HEK293 (cell line): ENCODE data around the gene ZNF556.

ENCODE experiments used
- CTCF ChIA-PET: fragments of 350-600 bp; formaldehyde crosslinking; extraction: SDS; loops from one replicate; lab custom pipeline; 2021; ENCODE audit warnings: antibody characterized with exemption; lab: Yijun Ruan, JAX
- POLR2A ChIA-PET: fragments of 300-600 bp; formaldehyde crosslinking; extraction: SDS; loops from one replicate; lab custom pipeline; 2020; ENCODE audit warnings: antibody characterized with exemption, inconsistent platforms; lab: Yijun Ruan, JAX
- H3K27ac ChIP-seq: fragments of 200-500 bp; sonication (Bioruptor generic); 2 replicates; pipeline ENCODE4 v1.5.1; 2014; ENCODE audit warnings: low read depth, low read length, control low read depth, inconsistent platforms; ENCODE audit errors: extremely low read depth
- H3K36me3 ChIP-seq, 2 experiments: fragments of 200-500 bp in 1 of 2; sonication (Bioruptor generic) in 1 of 2; 1 replicate in 1 of 2; 2 replicates in 1 of 2; pipeline ENCODE4 v1.5.1; 2014 to 2017; ENCODE audit warnings: inconsistent platforms in 2 of 2, low read length in 2 of 2; ENCODE audit not compliant: control insufficient read depth in 2 of 2, insufficient read depth in 1 of 2
- H3K4me1 ChIP-seq: fragments of 200-500 bp; sonication (Bioruptor generic); 2 replicates; pipeline ENCODE4 v1.5.1; 2014; ENCODE audit warnings: mild to moderate bottlenecking, low read length, inconsistent platforms; ENCODE audit not compliant: control insufficient read depth, insufficient read depth
- H3K4me3 ChIP-seq: 2 replicates; pipeline ENCODE4 v1.5.1; 2011; ENCODE audit warnings: low read depth, mild to moderate bottlenecking, control low read depth, low read length, moderate library complexity
- H3K9me3 ChIP-seq: fragments of 200-500 bp; sonication (Bioruptor generic); 2 replicates; pipeline ENCODE4 v1.5.1; 2014; ENCODE audit warnings: low read depth, low read length, inconsistent platforms; ENCODE audit not compliant: control insufficient read depth, insufficient read depth
- BCL11A ChIP-seq: fragments of 450-650 bp; formaldehyde crosslinking; IDR thresholded peaks from 2 replicates; pipeline ENCODE4 v1.5.1; 2016; ENCODE audit warnings: low read depth, missing biosample characterization, missing genetic modification characterization
- ELK4 ChIP-seq: IDR thresholded peaks from 2 replicates; pipeline ENCODE4 v1.6.1; 2011; ENCODE audit warnings: mild to moderate bottlenecking, low read depth, low read length, borderline replicate concordance
- GLI4 ChIP-seq: fragments of 450-650 bp; formaldehyde crosslinking; IDR thresholded peaks from 2 replicates; pipeline ENCODE4 v1.5.1; 2016; ENCODE audit warnings: missing biosample characterization, missing genetic modification characterization
- KLF16 ChIP-seq: fragments of 450-650 bp; formaldehyde crosslinking; IDR thresholded peaks from 2 replicates; pipeline ENCODE4 v1.5.1; 2017; ENCODE audit warnings: missing biosample characterization, missing genetic modification characterization
- KLF7 ChIP-seq: fragments of 450-650 bp; formaldehyde crosslinking; IDR thresholded peaks from 2 replicates; pipeline ENCODE4 v1.5.1; 2016; ENCODE audit warnings: missing biosample characterization, missing genetic modification characterization, borderline replicate concordance
- KLF8 ChIP-seq: fragments of 450-650 bp; formaldehyde crosslinking; IDR thresholded peaks from 2 replicates; pipeline ENCODE4 v1.5.1; 2016; ENCODE audit warnings: missing biosample characterization, missing genetic modification characterization
- ZNF146 ChIP-seq: fragments of 450-650 bp; formaldehyde crosslinking; IDR thresholded peaks from 2 replicates; pipeline ENCODE4 v1.5.1; 2016; ENCODE audit warnings: missing biosample characterization, missing genetic modification characterization
- ZNF280D ChIP-seq: fragments of 450-650 bp; formaldehyde crosslinking; IDR thresholded peaks from 2 replicates; pipeline ENCODE4 v1.5.1; 2016; ENCODE audit warnings: missing biosample characterization, missing genetic modification characterization
- ZNF37A ChIP-seq: fragments of 450-650 bp; IDR thresholded peaks from 2 replicates; pipeline ENCODE4 v1.5.1; 2018; ENCODE audit warnings: missing biosample characterization, missing genetic modification characterization
- ZNF692 ChIP-seq: fragments of 450-650 bp; formaldehyde crosslinking; IDR thresholded peaks from 2 replicates; pipeline ENCODE4 v1.5.1; 2016; ENCODE audit warnings: missing biosample characterization, missing genetic modification characterization
- ZNF776 ChIP-seq: fragments of 450-650 bp; formaldehyde crosslinking; IDR thresholded peaks from 2 replicates; pipeline ENCODE4 v1.5.0; 2017; ENCODE audit warnings: missing biosample characterization, missing genetic modification characterization, borderline replicate concordance
- TF ChIP-seq, protein P1 (sequence below): fragments of 450-650 bp; formaldehyde crosslinking; IDR thresholded peaks from 2 replicates; pipeline ENCODE4 v1.5.1; 2017; ENCODE audit warnings: missing biosample characterization, missing genetic modification characterization
- TF ChIP-seq, protein P2 (sequence below): fragments of 450-650 bp; formaldehyde crosslinking; IDR thresholded peaks from 2 replicates; pipeline ENCODE4 v1.5.1; 2016; ENCODE audit warnings: missing biosample characterization, missing genetic modification characterization
- TF ChIP-seq, protein P3 (sequence below): fragments of 450-650 bp; formaldehyde crosslinking; IDR thresholded peaks from 2 replicates; pipeline ENCODE4 v1.5.1; 2016; ENCODE audit warnings: missing biosample characterization, missing genetic modification characterization, low read depth

The ZNF556 gene

GRCh38 chr19:2841855-2842574, 25.1 kb upstream of the ZNF556 start (continued):
- no peak for TF ChIP-seq ZNF776 (tag by site-specific recombination)
- TF ChIP-seq ZNF692 (tag by site-specific recombination), result no peak
- no peak for TF ChIP-seq ELK4
- TF ChIP-seq KLF8 (tag by site-specific recombination), result no peak
- no peak for TF ChIP-seq BCL11A
- no peak for TF ChIP-seq KLF16
- TF ChIP-seq KLF7 (tag by site-specific recombination), result no peak
- no peak for TF ChIP-seq GLI4 (tag by site-specific recombination)

GRCh38 chr19:2845107-2845506, 22.0 kb upstream of the ZNF556 start:
- H3K4me1 ChIP-seq, result no peaks in the 10 kb centered on the region
- ChIA-PET POLR2A (no interaction called here), CTCF (no interaction called here)
- peaks cover 0 to 27% of the 10 kb centered on the region in 2 experiments; a peak in 2 of 3 replicates for H3K36me3 ChIP-seq
- no peak overlapping the region for H3K4me3 ChIP-seq
- TF ChIP-seq, protein P1, sequence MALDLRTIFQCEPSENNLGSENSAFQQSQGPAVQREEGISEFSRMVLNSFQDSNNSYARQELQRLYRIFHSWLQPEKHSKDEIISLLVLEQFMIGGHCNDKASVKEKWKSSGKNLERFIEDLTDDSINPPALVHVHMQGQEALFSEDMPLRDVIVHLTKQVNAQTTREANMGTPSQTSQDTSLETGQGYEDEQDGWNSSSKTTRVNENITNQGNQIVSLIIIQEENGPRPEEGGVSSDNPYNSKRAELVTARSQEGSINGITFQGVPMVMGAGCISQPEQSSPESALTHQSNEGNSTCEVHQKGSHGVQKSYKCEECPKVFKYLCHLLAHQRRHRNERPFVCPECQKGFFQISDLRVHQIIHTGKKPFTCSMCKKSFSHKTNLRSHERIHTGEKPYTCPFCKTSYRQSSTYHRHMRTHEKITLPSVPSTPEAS (tag by site-specific recombination), result no peak
- TF ChIP-seq, protein P2, sequence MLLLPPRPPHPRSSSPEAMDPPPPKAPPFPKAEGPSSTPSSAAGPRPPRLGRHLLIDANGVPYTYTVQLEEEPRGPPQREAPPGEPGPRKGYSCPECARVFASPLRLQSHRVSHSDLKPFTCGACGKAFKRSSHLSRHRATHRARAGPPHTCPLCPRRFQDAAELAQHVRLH, result 0 out of 2 replicates have a peak, but pooled peaks have one; percentile 50
- TF ChIP-seq ZNF280D (tag by site-specific recombination) (peak; percentile 65; the same call in 1 of the 2 replicates), ZNF37A (tag by site-specific recombination) (no peak), ZNF146 (peak; percentile 87)
- TF ChIP-seq, protein P3, sequence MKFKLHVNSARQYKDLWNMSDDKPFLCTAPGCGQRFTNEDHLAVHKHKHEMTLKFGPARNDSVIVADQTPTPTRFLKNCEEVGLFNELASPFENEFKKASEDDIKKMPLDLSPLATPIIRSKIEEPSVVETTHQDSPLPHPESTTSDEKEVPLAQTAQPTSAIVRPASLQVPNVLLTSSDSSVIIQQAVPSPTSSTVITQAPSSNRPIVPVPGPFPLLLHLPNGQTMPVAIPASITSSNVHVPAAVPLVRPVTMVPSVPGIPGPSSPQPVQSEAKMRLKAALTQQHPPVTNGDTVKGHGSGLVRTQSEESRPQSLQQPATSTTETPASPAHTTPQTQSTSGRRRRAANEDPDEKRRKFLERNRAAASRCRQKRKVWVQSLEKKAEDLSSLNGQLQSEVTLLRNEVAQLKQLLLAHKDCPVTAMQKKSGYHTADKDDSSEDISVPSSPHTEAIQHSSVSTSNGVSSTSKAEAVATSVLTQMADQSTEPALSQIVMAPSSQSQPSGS (tag by site-specific recombination), result no peak
- H3K27ac ChIP-seq, result no peak overlapping the region
- H3K9me3 ChIP-seq, result no peaks in the 10 kb centered on the region
